ENCODE results near the gene TFF2.

TFF2 gene

GRCh38 chr21:42364304-42364865 is 13.6 kb upstream of the TFF2 start:
- DNase-seq = no peak

GRCh38 chr21:42363312-42363711 is 12.5 kb upstream of the TFF2 start:
- no peak for DNase-seq

GRCh38 chr21:42362700-42363099 is 11.9 kb upstream of the TFF2 start:
- no peak for DNase-seq

GRCh38 chr21:42362198-42362597 is 11.4 kb upstream of the TFF2 start:
- no peak for DNase-seq

- DNase-seq = no peak
These were observed 10.5 kb upstream of the TFF2 start for GRCh38 chr21:42361286-42361685.

GRCh38 chr21:42360317-42360716 is 9.5 kb upstream of the TFF2 start:
- DNase-seq = no peak

- no peak for DNase-seq
These were observed 8.1 kb upstream of the TFF2 start for GRCh38 chr21:42358937-42359336.

- DNase-seq = no peak
These were observed 7.5 kb upstream of the TFF2 start for GRCh38 chr21:42358261-42358660.

GRCh38 chr21:42357307-42357706 is 6.5 kb upstream of the TFF2 start:
- DNase-seq = no peak

- DNase-seq = no peak
These were observed 5.9 kb upstream of the TFF2 start for GRCh38 chr21:42356650-42357049.

- no peak for DNase-seq
These were observed 5.3 kb upstream of the TFF2 start for GRCh38 chr21:42356046-42356445.

- DNase-seq = no peak
These were observed 2.8 kb upstream of the TFF2 start for GRCh38 chr21:42353623-42354022.

- DNase-seq = no peak
These were observed 1.8 kb upstream of the TFF2 start for GRCh38 chr21:42352441-42353095.

- DNase-seq = no peak
These were observed 1.0 kb upstream of the TFF2 start for GRCh38 chr21:42351626-42352440.

- DNase-seq = no peak
These were observed 380 bp downstream of the TFF2 start for GRCh38 chr21:42350318-42350910.

- DNase-seq = no peak
These were observed 1.1 kb downstream of the TFF2 start for GRCh38 chr21:42349420-42350317.

GRCh38 chr21:42348762-42349161 is 2.0 kb downstream of the TFF2 start:
- DNase-seq = no peak

- no peak for DNase-seq
These were observed 3.0 kb downstream of the TFF2 start for GRCh38 chr21:42347601-42348327.

GRCh38 chr21:42346866-42347600 is 3.8 kb downstream of the TFF2 start:
- DNase-seq = no peak

GRCh38 chr21:42346441-42346840 is 4.4 kb downstream of the TFF2 start:
- no peak for DNase-seq

GRCh38 chr21:42344631-42345030 is 6.2 kb downstream of the TFF2 start:
- DNase-seq = no peak

Data from activated T-cell treated with anti-CD3 and anti-CD28 coated beads for 4 hours (primary cell).